ENCODE data around the gene GRPR. TPM values are rescaled to one million over a fixed set of nuclear protein-coding genes. Genes with fewer than 3 reads are reported as not detected.

GRPR gene
- total RNA-seq, 1 donor = 0.43 TPM

- no peak overlapping the region for H3K4me3 ChIP-seq (ENCODE audit: low read depth, low read length)
- DNase-seq (ENCODE audit: low read depth) = no peak
- TF ChIP-seq, protein P1, sequence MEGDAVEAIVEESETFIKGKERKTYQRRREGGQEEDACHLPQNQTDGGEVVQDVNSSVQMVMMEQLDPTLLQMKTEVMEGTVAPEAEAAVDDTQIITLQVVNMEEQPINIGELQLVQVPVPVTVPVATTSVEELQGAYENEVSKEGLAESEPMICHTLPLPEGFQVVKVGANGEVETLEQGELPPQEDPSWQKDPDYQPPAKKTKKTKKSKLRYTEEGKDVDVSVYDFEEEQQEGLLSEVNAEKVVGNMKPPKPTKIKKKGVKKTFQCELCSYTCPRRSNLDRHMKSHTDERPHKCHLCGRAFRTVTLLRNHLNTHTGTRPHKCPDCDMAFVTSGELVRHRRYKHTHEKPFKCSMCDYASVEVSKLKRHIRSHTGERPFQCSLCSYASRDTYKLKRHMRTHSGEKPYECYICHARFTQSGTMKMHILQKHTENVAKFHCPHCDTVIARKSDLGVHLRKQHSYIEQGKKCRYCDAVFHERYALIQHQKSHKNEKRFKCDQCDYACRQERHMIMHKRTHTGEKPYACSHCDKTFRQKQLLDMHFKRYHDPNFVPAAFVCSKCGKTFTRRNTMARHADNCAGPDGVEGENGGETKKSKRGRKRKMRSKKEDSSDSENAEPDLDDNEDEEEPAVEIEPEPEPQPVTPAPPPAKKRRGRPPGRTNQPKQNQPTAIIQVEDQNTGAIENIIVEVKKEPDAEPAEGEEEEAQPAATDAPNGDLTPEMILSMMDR (IDR thresholded peaks at IDR 0.05; ENCODE audit: insufficient read depth, low read depth, low read length) = no peak
These were observed 63.1 kb downstream of the GRPR start for GRCh38 chrX:16186380-16187007.

- DNase-seq (ENCODE audit: low read depth) = peak; percentile 5
- TF ChIP-seq, protein P1 (IDR thresholded peaks at IDR 0.05; ENCODE audit: insufficient read depth, low read depth, low read length) = no peak
- no peak overlapping the region for H3K4me3 ChIP-seq (ENCODE audit: low read depth, low read length)
These were observed 63.8 kb downstream of the GRPR start for GRCh38 chrX:16187024-16187760.

GRCh38 chrX:16188687-16189086, 65.3 kb downstream of the GRPR start:
- no peak overlapping the region for H3K4me3 ChIP-seq (ENCODE audit: low read depth, low read length)
- TF ChIP-seq, protein P1 (IDR thresholded peaks at IDR 0.05; ENCODE audit: insufficient read depth, low read depth, low read length) = no peak
- no peak for DNase-seq (ENCODE audit: low read depth)

GRCh38 chrX:16191605-16192004, 68.2 kb downstream of the GRPR start:
- H3K4me3 ChIP-seq (ENCODE audit: low read depth, low read length) = no peak overlapping the region
- DNase-seq (ENCODE audit: low read depth) = no peak
- TF ChIP-seq, protein P1 (IDR thresholded peaks at IDR 0.05; ENCODE audit: insufficient read depth, low read depth, low read length) = no peak

DNA sequence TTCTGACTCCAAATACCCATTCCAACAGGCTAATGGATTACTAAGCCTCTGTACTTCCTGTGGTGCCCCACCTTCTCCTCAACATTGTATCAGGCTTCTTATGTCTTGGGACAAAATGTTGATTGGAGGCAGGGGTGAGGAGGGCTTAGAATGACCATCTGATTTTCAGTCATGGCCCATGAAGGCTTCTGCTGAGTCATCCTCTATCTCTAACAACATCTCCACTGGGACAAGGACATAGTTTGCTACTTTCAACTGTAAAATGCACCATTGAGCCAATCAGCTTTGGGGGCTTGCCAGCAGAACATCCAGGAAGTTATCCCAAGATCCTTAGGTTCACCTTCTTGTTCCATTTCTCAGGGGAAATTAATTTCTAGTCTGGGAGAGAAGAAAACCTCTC, 73.5 kb downstream of the GRPR start:
- TF ChIP-seq, protein P1 (IDR thresholded peaks at IDR 0.05; ENCODE audit: insufficient read depth, low read depth, low read length) = no peak
- no peak for DNase-seq (ENCODE audit: low read depth)
- H3K4me3 ChIP-seq (ENCODE audit: low read depth, low read length) = no peak overlapping the region

DNA sequence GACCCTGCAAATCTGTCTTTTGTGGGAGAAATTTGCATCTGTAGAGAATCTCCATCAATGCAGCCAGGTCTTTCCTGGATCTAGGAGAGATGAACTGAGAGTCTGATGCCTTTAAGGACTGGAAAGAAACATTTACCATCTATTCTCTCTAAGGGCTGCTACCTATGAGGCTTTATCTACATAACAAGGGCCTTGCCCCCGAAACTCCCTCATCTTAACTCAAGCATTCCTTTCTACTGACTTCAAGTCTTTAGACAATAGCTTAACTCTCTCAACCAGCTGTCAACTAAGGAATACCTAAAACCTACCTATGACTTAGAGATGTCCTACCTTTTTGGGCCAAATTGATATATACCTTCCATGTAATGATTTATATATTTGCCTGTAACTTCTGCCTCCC, 76.0 kb downstream of the GRPR start:
- TF ChIP-seq, protein P1 (IDR thresholded peaks at IDR 0.05; ENCODE audit: insufficient read depth, low read depth, low read length) = no peak
- H3K4me3 ChIP-seq (ENCODE audit: low read depth, low read length) = no peak overlapping the region
- DNase-seq (ENCODE audit: low read depth) = no peak
